HEK293T (cell line): Measurements from ENCODE around the gene RSPH4A.

ENCODE experiments used
- CTCF ChIA-PET: fragments of 350-600 bp; formaldehyde crosslinking; extraction: SDS; loops from one replicate; lab custom pipeline; 2021; ENCODE audit warnings: antibody characterized with exemption, inconsistent platforms; lab: Yijun Ruan, JAX
- POLR2A ChIA-PET: fragments of 350-600 bp; formaldehyde crosslinking; extraction: SDS; loops from one replicate; lab custom pipeline; 2020; ENCODE audit warnings: antibody characterized with exemption, inconsistent platforms; lab: Yijun Ruan, JAX
- DNase-seq: peaks from one replicate; pipeline ENCODE4 v3.0.0; 2012; ENCODE audit warnings: mixed read lengths; ENCODE audit errors: extremely low spot score
- ARNT ChIP-seq: fragments of 450-650 bp; IDR thresholded peaks from 2 replicates; pipeline ENCODE4 v1.6.1; 2017; ENCODE audit warnings: mild to moderate bottlenecking
- BHLHE40 ChIP-seq: fragments of 450-650 bp; IDR thresholded peaks from 2 replicates; pipeline ENCODE4 v1.6.1; 2016; ENCODE audit warnings: mild to moderate bottlenecking, moderate library complexity, borderline replicate concordance
- CTBP1 ChIP-seq: fragments of 450-650 bp; IDR thresholded peaks from 2 replicates; pipeline ENCODE4 v1.6.1; 2016; ENCODE audit warnings: borderline replicate concordance
- ELF4 ChIP-seq: fragments of 450-650 bp; IDR thresholded peaks from 2 replicates; pipeline ENCODE4 v1.6.1; 2017; ENCODE audit warnings: antibody characterized with exemption
- FOXA1 ChIP-seq: fragments of 450-650 bp; IDR thresholded peaks from 2 replicates; pipeline ENCODE4 v1.6.1; 2016; ENCODE audit warnings: mild to moderate bottlenecking
- FOXK2 ChIP-seq: fragments of 450-650 bp; IDR thresholded peaks from 2 replicates; pipeline ENCODE4 v1.6.1; 2016; ENCODE audit warnings: mild to moderate bottlenecking
- FOXM1 ChIP-seq: fragments of 450-650 bp; IDR thresholded peaks from 2 replicates; pipeline ENCODE4 v1.6.1; 2017; ENCODE audit warnings: mild to moderate bottlenecking, borderline replicate concordance
- HDGF ChIP-seq: fragments of 450-650 bp; IDR thresholded peaks from 2 replicates; pipeline ENCODE4 v1.6.1; 2017; ENCODE audit warnings: antibody characterized with exemption, borderline replicate concordance
- L3MBTL2 ChIP-seq: fragments of 450-650 bp; conservative IDR thresholded peaks from 2 replicates; pipeline ENCODE4 v1.6.1; 2016; ENCODE audit warnings: mild to moderate bottlenecking
- LEF1 ChIP-seq: fragments of 450-650 bp; IDR thresholded peaks from 2 replicates; pipeline ENCODE4 v1.6.1; 2017; ENCODE audit warnings: mild to moderate bottlenecking, borderline replicate concordance
- NFRKB ChIP-seq: fragments of 450-650 bp; IDR thresholded peaks from 2 replicates; pipeline ENCODE4 v1.6.1; 2016; ENCODE audit warnings: mild to moderate bottlenecking, moderate library complexity
- PKNOX1 ChIP-seq: fragments of 450-650 bp; IDR thresholded peaks from 2 replicates; pipeline ENCODE4 v1.6.1; 2016
- SP1 ChIP-seq: fragments of 450-650 bp; IDR thresholded peaks from 2 replicates; pipeline ENCODE4 v1.6.1; 2017
- SUZ12 ChIP-seq: fragments of 450-650 bp; IDR thresholded peaks from 2 replicates; pipeline ENCODE4 v1.6.1; 2016; ENCODE audit warnings: mild to moderate bottlenecking
- TARDBP ChIP-seq: fragments of 450-650 bp; IDR thresholded peaks from 2 replicates; pipeline ENCODE4 v1.6.1; 2016
- ZNF384 ChIP-seq: fragments of 450-650 bp; IDR thresholded peaks from 2 replicates; pipeline ENCODE4 v1.6.1; 2016

Gene RSPH4A

GRCh38 chr6:116605935-116606334 is 10.3 kb upstream of the RSPH4A start:
- no peak for TF ChIP-seq ZNF384
- TF ChIP-seq PKNOX1: no peak
- TF ChIP-seq ARNT: no peak
- no peak for TF ChIP-seq ELF4
- TF ChIP-seq FOXM1: no peak
- TF ChIP-seq SP1: no peak
- no peak for TF ChIP-seq HDGF
- TF ChIP-seq TARDBP: no peak
- no peak for TF ChIP-seq FOXK2
- no peak for TF ChIP-seq CTBP1
- DNase-seq: no peak
- ChIA-PET CTCF (no interaction called here), POLR2A (no interaction called here)

DNA sequence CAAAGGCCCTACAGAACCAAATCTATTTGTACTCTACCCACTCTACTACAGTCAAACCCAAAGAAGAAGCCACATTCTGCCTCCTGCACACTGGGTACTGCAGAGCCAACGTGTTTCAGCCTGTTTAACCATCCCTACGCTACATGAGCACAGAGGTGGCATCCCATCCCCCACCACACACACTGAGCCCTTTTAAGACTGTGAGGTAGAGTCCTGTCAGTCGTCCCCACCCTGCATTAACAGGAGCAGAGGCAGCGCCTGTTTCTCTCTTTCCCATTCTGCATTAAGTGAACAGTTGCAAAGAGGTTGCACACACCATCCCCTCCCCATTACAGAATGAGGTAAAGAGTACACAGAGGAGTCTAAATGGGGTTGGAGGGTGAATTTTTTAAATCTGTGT is 5.2 kb upstream of the RSPH4A start:
- TF ChIP-seq NFRKB (no peak), L3MBTL2 (no peak), CTBP1 (no peak), HDGF (no peak), TARDBP (no peak), PKNOX1 (no peak), FOXK2 (no peak), LEF1 (no peak)
- ChIA-PET POLR2A (no interaction called here), CTCF (no interaction called here)
- DNase-seq: no peak

- ChIA-PET POLR2A (interaction anchor here (0.5 to 1.4 kb wide), 9 partner anchors 8 to 516 kb away, joined by 3 to 7 read pairs (median 3); partner anchors contain the start of genes NT5DC1 and RWDD1), CTCF (interaction anchor here (0.6 to 1.0 kb wide), 2 partner anchors 9 to 154 kb away, joined by 3 to 4 read pairs; no protein-coding TSS in a partner anchor)
- no peak for TF ChIP-seq L3MBTL2
- no peak for TF ChIP-seq SP1
- TF ChIP-seq SUZ12: no peak
- TF ChIP-seq PKNOX1: no peak
- TF ChIP-seq ARNT: no peak
- no peak for TF ChIP-seq HDGF
- no peak for TF ChIP-seq TARDBP
- no peak for TF ChIP-seq BHLHE40
- TF ChIP-seq ZNF384: no peak
- no peak for TF ChIP-seq ELF4
- no peak for TF ChIP-seq FOXA1
- TF ChIP-seq NFRKB: no peak
- no peak for TF ChIP-seq FOXM1
- no peak for TF ChIP-seq FOXK2
- no peak for TF ChIP-seq CTBP1
- no peak for TF ChIP-seq LEF1
- DNase-seq: peak; percentile 39
Observed at GRCh38 chr6:116616737-116617053, 416 bp downstream of the RSPH4A start.

DNA sequence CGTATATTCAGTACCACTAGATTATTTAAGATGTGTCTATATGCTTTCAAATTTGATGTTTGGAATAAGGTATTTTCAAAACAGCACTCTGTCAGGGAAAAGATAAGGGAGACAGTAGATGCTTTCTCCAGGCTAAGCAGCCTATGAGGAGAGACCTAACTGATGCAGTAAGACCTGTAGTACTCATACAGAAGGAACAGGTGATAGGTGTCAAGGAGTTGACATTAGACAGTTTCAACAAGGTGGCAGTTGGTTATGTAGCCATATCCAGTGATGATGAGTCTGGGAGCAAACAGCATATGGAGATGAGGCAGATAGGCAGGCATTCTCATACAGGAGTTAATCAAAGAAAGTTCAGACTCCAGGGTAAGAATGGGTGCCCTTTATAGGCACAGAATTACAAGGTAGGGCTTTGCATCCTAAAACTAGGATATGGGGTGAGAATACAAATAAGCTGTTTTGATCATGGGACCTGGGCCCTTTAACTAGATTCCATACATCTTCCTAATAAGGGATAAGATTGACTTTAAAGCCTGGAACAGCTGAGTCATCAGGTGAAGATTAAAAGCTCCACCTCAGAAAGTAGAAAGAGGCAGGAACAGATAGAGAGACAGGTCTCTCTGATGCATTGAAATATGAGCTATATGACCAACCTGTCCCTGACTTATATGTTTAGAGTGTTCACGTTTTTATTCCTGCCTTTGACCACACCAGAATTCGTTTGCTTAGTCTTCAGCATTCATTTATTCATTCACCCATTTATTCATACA is 7.9 kb downstream of the RSPH4A start:
- CTCF ChIA-PET: no interaction called here
- POLR2A ChIA-PET: interaction anchor here (0.8 kb wide), 1 partner anchor 53 kb away, joined by 3 read pairs; the partner anchor contains the start of gene RWDD1
- no peak for TF ChIP-seq FOXM1
- no peak for TF ChIP-seq SP1
- no peak for TF ChIP-seq HDGF
- TF ChIP-seq PKNOX1: no peak
- no peak for TF ChIP-seq ARNT
- no peak for DNase-seq

GRCh38 chr6:116625872-116626271 is 9.6 kb downstream of the RSPH4A start:
- CTCF ChIA-PET: interaction anchor here (0.7 kb wide), 1 partner anchor 9 kb away, joined by 4 read pairs; the partner anchor contains the start of gene RSPH4A
- no peak for DNase-seq
- POLR2A ChIA-PET: no interaction called here
- no peak for TF ChIP-seq BHLHE40
- TF ChIP-seq LEF1: no peak
- TF ChIP-seq TARDBP: no peak
- TF ChIP-seq PKNOX1: no peak
- no peak for TF ChIP-seq L3MBTL2
- no peak for TF ChIP-seq ELF4
- TF ChIP-seq CTBP1: no peak
- no peak for TF ChIP-seq ZNF384
- TF ChIP-seq SUZ12: no peak
- no peak for TF ChIP-seq FOXA1
- no peak for TF ChIP-seq HDGF
- no peak for TF ChIP-seq FOXM1
- no peak for TF ChIP-seq FOXK2
- no peak for TF ChIP-seq ARNT
- no peak for TF ChIP-seq SP1
- no peak for TF ChIP-seq NFRKB
